ENCODE measurements around the gene GRAMD1C.
"Not testable (repeated sequence)": the region's sequence is repeated elsewhere in the genome, so short reads cannot be mapped to it uniquely, and the experiment has no call there.

Gene GRAMD1C

DNA sequence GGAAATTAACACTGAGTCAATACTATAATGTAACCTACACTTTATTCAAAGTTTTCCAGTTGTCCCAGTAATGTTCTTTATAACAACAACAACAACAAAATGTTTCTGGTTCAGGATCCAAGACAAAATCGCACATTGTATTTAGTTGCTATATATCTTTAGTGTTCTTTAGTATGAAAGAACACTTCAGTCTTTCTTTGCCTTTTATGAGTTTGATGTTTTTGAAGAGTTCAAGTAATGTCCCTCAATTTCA is 7.6 kb upstream of the GRAMD1C start:
- H3K27me3 ChIP-seq (ENCODE audit: control insufficient read depth, insufficient read depth, low read length) = no peaks in the 10 kb centered on the region
- no peak overlapping the region for H3K4me3 ChIP-seq (ENCODE audit: low read length)
- H3K36me3 ChIP-seq (ENCODE audit: control insufficient read depth, insufficient read depth, low read length) = no peaks in the 10 kb centered on the region
- H3K9ac ChIP-seq (ENCODE audit: low read length) = no peak overlapping the region
- H3K4me1 ChIP-seq (ENCODE audit: control insufficient read depth, insufficient read depth, low read length) = peaks cover 15% of the 10 kb centered on the region
- H3K9me3 ChIP-seq (ENCODE audit: control insufficient read depth, low read length) = no peaks in the 10 kb centered on the region

- H3K9ac ChIP-seq (ENCODE audit: low read length) = no peak overlapping the region
- no peak overlapping the region for H3K4me3 ChIP-seq (ENCODE audit: low read length)
- H3K9me3 ChIP-seq (ENCODE audit: control insufficient read depth, low read length) = no peaks in the 10 kb centered on the region
- no peaks in the 10 kb centered on the region for H3K27me3 ChIP-seq (ENCODE audit: control insufficient read depth, insufficient read depth, low read length)
- no peaks in the 10 kb centered on the region for H3K36me3 ChIP-seq (ENCODE audit: control insufficient read depth, insufficient read depth, low read length)
- peaks cover 15% of the 10 kb centered on the region for H3K4me1 ChIP-seq (ENCODE audit: control insufficient read depth, insufficient read depth, low read length)
These were observed 6.0 kb upstream of the GRAMD1C start for GRCh38 chr3:113832477-113833164.

DNA sequence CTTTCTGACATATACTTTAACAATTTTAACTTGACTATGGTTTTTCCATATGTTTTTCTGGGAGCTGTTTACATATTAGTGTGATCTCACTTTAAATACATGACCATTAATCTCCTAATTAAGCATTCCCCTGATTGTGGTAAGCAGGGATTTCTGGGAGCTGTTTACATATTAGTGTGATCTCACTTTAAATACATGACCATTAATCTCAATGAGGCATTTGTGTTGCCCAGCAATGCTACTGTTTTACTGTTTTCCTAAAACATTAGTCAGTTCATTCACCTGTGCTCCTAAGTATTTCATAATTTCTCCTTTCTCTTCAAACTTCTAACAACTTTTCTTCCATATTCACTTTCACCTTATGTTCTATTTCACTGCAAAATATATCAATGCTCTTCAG is 3.6 kb upstream of the GRAMD1C start:
- Histone ChIP-seq H3K9me3 (ENCODE audit: control insufficient read depth, low read length) (no peaks in the 10 kb centered on the region), H3K9ac (ENCODE audit: low read length) (peak overlapping the region; percentile 61), H3K4me3 (ENCODE audit: low read length) (peak overlapping the region; percentile 22), H3K4me1 (ENCODE audit: control insufficient read depth, insufficient read depth, low read length) (peaks cover 15% of the 10 kb centered on the region), H3K27me3 (ENCODE audit: control insufficient read depth, insufficient read depth, low read length) (no peaks in the 10 kb centered on the region), H3K36me3 (ENCODE audit: control insufficient read depth, insufficient read depth, low read length) (no peaks in the 10 kb centered on the region)

DNA sequence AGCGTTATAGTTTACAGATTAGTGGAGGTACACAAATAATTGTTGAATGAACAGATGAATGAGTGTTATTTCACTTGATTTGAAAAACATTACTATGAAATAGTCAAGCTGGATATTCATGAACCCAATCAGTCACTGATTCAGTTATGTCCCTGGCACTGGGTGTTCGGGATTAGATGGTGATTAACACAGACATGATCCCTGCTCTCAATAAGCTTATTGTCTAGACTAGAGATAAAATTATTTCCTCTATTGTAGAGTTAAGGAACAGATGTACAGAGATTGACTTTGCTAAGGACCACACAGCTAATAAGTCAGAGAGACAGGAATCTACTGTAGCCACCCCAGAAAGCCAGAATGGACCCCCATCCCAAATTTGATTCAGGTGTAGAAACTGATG is 963 bp downstream of the GRAMD1C start:
- H3K4me1 ChIP-seq (ENCODE audit: control insufficient read depth, insufficient read depth, low read length) = peaks cover 9% of the 10 kb centered on the region
- H3K4me3 ChIP-seq (ENCODE audit: low read length) = no peak overlapping the region
- no peaks in the 10 kb centered on the region for H3K9me3 ChIP-seq (ENCODE audit: control insufficient read depth, low read length)
- H3K36me3 ChIP-seq (ENCODE audit: control insufficient read depth, insufficient read depth, low read length) = no peaks in the 10 kb centered on the region
- H3K27me3 ChIP-seq (ENCODE audit: control insufficient read depth, insufficient read depth, low read length) = no peaks in the 10 kb centered on the region
- peak overlapping the region; percentile 73 for H3K9ac ChIP-seq (ENCODE audit: low read length)

DNA sequence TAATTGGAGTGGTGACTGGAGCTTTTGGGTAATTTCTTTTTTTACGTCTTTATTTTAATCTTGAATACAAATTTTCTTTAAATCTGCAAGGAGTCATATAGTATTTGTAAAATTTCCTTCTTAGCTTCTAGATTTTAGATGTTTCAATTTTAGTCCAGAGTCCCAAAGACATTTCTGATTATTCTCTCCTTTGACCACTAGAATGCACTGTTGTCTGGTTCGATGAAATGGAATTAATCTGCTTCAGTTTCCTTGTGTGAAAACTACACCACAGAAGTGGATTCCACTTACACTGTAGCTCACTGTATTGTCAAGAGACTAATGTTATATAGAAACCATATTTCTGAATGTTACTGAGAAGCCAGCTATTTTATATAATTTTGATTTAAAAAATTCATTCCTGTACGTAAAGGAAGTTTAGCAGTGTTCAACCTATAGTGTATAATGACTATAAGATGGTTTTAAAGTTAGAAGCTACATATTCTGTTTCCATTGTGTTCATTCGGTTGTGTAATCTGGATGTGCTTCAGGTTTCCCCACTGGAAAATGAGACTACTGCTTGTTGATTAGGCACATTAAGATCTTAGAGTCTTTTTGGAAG is 6.1 kb downstream of the GRAMD1C start:
- no peaks in the 10 kb centered on the region for H3K9me3 ChIP-seq (ENCODE audit: control insufficient read depth, low read length)
- peaks cover 9% of the 10 kb centered on the region for H3K4me1 ChIP-seq (ENCODE audit: control insufficient read depth, insufficient read depth, low read length)
- no peaks in the 10 kb centered on the region for H3K36me3 ChIP-seq (ENCODE audit: control insufficient read depth, insufficient read depth, low read length)
- H3K27me3 ChIP-seq (ENCODE audit: control insufficient read depth, insufficient read depth, low read length) = no peaks in the 10 kb centered on the region
- no peak overlapping the region for H3K9ac ChIP-seq (ENCODE audit: low read length)
- no peak overlapping the region for H3K4me3 ChIP-seq (ENCODE audit: low read length)

GRCh38 chr3:113847247-113847646 is 8.7 kb downstream of the GRAMD1C start:
- no peaks in the 10 kb centered on the region for H3K36me3 ChIP-seq (ENCODE audit: control insufficient read depth, insufficient read depth, low read length)
- H3K4me1 ChIP-seq (ENCODE audit: control insufficient read depth, insufficient read depth, low read length) = peaks cover 9% of the 10 kb centered on the region
- H3K27me3 ChIP-seq (ENCODE audit: control insufficient read depth, insufficient read depth, low read length) = no peaks in the 10 kb centered on the region
- H3K9me3 ChIP-seq (ENCODE audit: control insufficient read depth, low read length) = no peaks in the 10 kb centered on the region
- H3K9ac ChIP-seq (ENCODE audit: low read length) = no peak overlapping the region
- no peak overlapping the region for H3K4me3 ChIP-seq (ENCODE audit: low read length)

DNA sequence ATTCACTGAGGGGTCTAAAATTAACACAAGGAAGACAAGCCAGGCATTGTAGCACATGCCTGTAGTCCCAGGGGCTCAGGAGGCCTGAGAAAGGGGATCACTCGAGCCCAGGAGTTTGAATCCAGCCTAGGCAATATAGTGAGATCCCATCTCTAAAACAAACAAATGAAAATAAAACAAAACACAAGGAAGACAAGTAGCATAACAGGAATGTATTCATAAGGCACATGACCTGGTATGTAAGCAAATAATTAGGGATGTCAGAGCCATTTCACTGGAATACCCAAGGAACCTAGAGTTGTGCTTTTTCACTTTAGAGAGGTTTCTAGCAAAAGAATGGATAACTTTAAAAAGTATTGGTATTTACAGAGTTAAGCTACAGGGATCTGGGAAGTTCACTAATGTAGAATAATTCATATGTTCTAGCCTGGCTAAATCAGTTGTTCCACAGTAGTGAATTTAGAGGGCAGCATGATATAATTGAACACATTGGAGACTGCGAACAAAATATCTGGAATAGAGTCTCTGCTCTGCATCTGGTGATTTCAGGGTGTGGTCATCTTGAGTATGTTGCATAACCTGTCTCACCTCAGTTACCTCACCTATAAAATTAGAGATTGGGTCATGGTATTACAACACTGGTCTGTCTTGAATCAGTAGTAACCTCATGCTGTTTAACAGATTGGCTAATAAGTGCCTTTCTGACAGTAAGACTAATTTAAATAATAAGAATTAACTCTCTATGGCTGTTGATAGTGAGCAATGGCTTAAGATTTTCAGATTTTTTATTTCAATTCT is 9.3 kb downstream of the GRAMD1C start:
- Histone ChIP-seq H3K9ac (ENCODE audit: low read length) (no peak overlapping the region), H3K36me3 (ENCODE audit: control insufficient read depth, insufficient read depth, low read length) (no peaks in the 10 kb centered on the region), H3K27me3 (ENCODE audit: control insufficient read depth, insufficient read depth, low read length) (no peaks in the 10 kb centered on the region), H3K4me3 (ENCODE audit: low read length) (no peak overlapping the region), H3K9me3 (ENCODE audit: control insufficient read depth, low read length) (no peaks in the 10 kb centered on the region), H3K4me1 (ENCODE audit: control insufficient read depth, insufficient read depth, low read length) (peaks cover 9% of the 10 kb centered on the region)

DNA sequence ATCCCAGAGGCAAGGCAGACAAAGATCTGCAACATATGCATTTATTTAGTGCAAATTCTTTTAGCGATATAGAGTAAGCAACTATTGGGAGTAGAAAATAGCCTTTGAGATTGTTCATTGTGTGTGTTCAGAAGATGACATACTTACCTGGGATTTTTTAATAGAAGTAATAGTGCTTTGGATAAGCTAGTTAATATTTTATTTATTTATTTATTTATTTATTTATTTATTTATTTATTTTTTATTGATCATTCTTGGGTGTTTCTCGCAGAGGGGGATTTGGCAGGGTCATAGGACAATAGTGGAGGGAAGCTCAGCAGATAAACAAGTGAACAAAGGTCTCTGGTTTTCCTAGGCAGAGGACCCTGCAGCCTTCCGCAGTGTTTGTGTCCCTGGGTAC is 10.5 kb downstream of the GRAMD1C start:
- H3K27me3 ChIP-seq (ENCODE audit: control insufficient read depth, insufficient read depth, low read length); H3K9ac ChIP-seq (ENCODE audit: low read length); H3K4me3 ChIP-seq (ENCODE audit: low read length); H3K4me1 ChIP-seq (ENCODE audit: control insufficient read depth, insufficient read depth, low read length); H3K9me3 ChIP-seq (ENCODE audit: control insufficient read depth, low read length); H3K36me3 ChIP-seq (ENCODE audit: control insufficient read depth, insufficient read depth, low read length): not testable (repeated sequence)

GRCh38 chr3:113849841-113850240 is 11.3 kb downstream of the GRAMD1C start:
- not testable (repeated sequence) for H3K4me1 ChIP-seq (ENCODE audit: control insufficient read depth, insufficient read depth, low read length); H3K36me3 ChIP-seq (ENCODE audit: control insufficient read depth, insufficient read depth, low read length); H3K9ac ChIP-seq (ENCODE audit: low read length); H3K27me3 ChIP-seq (ENCODE audit: control insufficient read depth, insufficient read depth, low read length); H3K9me3 ChIP-seq (ENCODE audit: control insufficient read depth, low read length); H3K4me3 ChIP-seq (ENCODE audit: low read length)

DNA sequence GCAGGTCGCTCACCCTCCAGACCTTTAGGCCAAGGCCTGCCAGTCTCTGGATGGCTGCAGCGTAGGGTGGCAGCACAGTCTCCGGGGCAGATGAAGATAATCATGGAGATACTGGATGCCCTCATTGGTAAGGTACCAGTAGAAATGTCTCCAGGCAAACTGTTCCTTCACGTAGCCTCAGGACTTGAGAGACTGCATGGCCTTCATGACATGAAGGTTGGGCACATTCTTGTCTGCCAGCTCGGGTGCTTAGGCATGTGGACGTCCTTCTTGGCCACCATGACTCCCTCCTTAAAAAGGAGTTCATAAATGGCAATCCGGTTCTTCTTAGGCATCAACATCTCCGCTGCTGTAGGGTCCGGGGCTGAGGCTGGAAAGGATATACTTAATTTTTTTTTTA is 11.8 kb downstream of the GRAMD1C start:
- not testable (repeated sequence) for H3K27me3 ChIP-seq (ENCODE audit: control insufficient read depth, insufficient read depth, low read length); H3K4me1 ChIP-seq (ENCODE audit: control insufficient read depth, insufficient read depth, low read length); H3K36me3 ChIP-seq (ENCODE audit: control insufficient read depth, insufficient read depth, low read length); H3K9me3 ChIP-seq (ENCODE audit: control insufficient read depth, low read length); H3K9ac ChIP-seq (ENCODE audit: low read length); H3K4me3 ChIP-seq (ENCODE audit: low read length)

- Histone ChIP-seq H3K27me3 (ENCODE audit: control insufficient read depth, insufficient read depth, low read length) (no peaks in the 10 kb centered on the region), H3K4me3 (ENCODE audit: low read length) (no peak overlapping the region), H3K4me1 (ENCODE audit: control insufficient read depth, insufficient read depth, low read length) (peaks cover 6% of the 10 kb centered on the region), H3K36me3 (ENCODE audit: control insufficient read depth, insufficient read depth, low read length) (no peaks in the 10 kb centered on the region), H3K9me3 (ENCODE audit: control insufficient read depth, low read length) (no peaks in the 10 kb centered on the region), H3K9ac (ENCODE audit: low read length) (no peak overlapping the region)
These were observed 13.9 kb downstream of the GRAMD1C start for GRCh38 chr3:113852506-113852905.

DNA sequence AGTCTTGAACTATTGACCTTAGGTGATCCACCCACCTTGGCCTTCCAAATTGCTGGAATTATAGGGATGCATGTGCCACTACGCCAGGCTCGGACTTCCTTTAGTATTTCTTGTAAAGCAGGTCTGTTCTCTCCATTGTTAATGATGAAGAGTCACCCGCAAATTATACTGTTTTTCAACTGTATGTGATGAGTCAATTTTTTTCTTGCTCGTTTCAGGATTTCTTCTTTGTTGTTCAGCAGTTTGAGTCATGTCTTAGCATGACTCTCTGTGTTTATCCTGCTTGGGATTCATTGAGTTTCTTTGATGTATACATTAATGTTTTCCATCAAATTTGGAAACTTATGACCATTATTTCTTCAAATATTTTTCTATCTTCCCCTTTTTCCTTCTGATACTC is 28.9 kb downstream of the GRAMD1C start:
- Histone ChIP-seq H3K9me3 (ENCODE audit: control insufficient read depth, low read length) (no peaks in the 10 kb centered on the region), H3K4me1 (ENCODE audit: control insufficient read depth, insufficient read depth, low read length) (no peaks in the 10 kb centered on the region), H3K4me3 (ENCODE audit: low read length) (no peak overlapping the region), H3K27me3 (ENCODE audit: control insufficient read depth, insufficient read depth, low read length) (no peaks in the 10 kb centered on the region), H3K36me3 (ENCODE audit: control insufficient read depth, insufficient read depth, low read length) (no peaks in the 10 kb centered on the region), H3K9ac (ENCODE audit: low read length) (no peak overlapping the region)

All from mucosa of stomach (tissue), 1 donor.